GM12872 (cell line): ENCODE data around the gene AGBL1.

Experiments
- CTCF ChIP-seq: IDR thresholded peaks from 3 replicates; pipeline ENCODE4 v1.5.1; 2011; ENCODE audit warnings: low read depth, mild to moderate bottlenecking, low read length, moderate library complexity; ENCODE audit not compliant: insufficient read depth

AGBL1 gene

GRCh38 chr15:86164232-86164898 is 84.7 kb downstream of the AGBL1 start:
- no peak for TF ChIP-seq CTCF

GRCh38 chr15:86165265-86166211 is 85.9 kb downstream of the AGBL1 start:
- no peak for TF ChIP-seq CTCF

GRCh38 chr15:86167841-86168240 is 88.2 kb downstream of the AGBL1 start:
- no peak for TF ChIP-seq CTCF

GRCh38 chr15:86178845-86179244 is 99.2 kb downstream of the AGBL1 start:
- no peak for TF ChIP-seq CTCF

GRCh38 chr15:86183596-86184491 is 104.2 kb downstream of the AGBL1 start:
- TF ChIP-seq CTCF: no peak

GRCh38 chr15:86193716-86194380 is 114.2 kb downstream of the AGBL1 start:
- no peak for TF ChIP-seq CTCF
